GM12875 (cell line): ENCODE data around the gene MEGF6.

ENCODE experiments used
- H3K4me3 ChIP-seq: one replicate; pipeline ENCODE4 v1.5.1; 2011; ENCODE audit warnings: low read depth, low read length, control low read depth
- CTCF ChIP-seq: IDR thresholded peaks from 2 replicates; pipeline ENCODE4 v1.5.1; 2011; ENCODE audit warnings: low read depth, mild to moderate bottlenecking, control low read depth, inconsistent platforms, low read length, moderate library complexity, borderline replicate concordance; ENCODE audit not compliant: insufficient read depth

Gene MEGF6

GRCh38 chr1:3599816-3600215 lies 11.5 kb downstream of the MEGF6 start:
- no peak for TF ChIP-seq CTCF

GRCh38 chr1:3599286-3599811 lies 12.0 kb downstream of the MEGF6 start:
- no peak for TF ChIP-seq CTCF
- H3K4me3 ChIP-seq = no peak overlapping the region

More at GRCh38 chr1:3599816-3600215, 11.5 kb downstream of the MEGF6 start:
- no peak overlapping the region for H3K4me3 ChIP-seq

- no peak for TF ChIP-seq CTCF
- no peak overlapping the region for H3K4me3 ChIP-seq
Observed at GRCh38 chr1:3598522-3599285, 12.6 kb downstream of the MEGF6 start.

- TF ChIP-seq CTCF = no peak
- H3K4me3 ChIP-seq = peak overlapping the region; percentile 2
Observed at GRCh38 chr1:3598051-3598491, 13.2 kb downstream of the MEGF6 start.

- no peak for TF ChIP-seq CTCF
Observed at GRCh38 chr1:3597599-3597964, 13.7 kb downstream of the MEGF6 start.

GRCh38 chr1:3596663-3597598 lies 14.4 kb downstream of the MEGF6 start:
- no peak overlapping the region for H3K4me3 ChIP-seq
- TF ChIP-seq CTCF = no peak

More at GRCh38 chr1:3597599-3597964, 13.7 kb downstream of the MEGF6 start:
- H3K4me3 ChIP-seq = no peak overlapping the region
